ENCODE measurements around the gene GPR162. TPM values are rescaled to one million over a fixed set of nuclear protein-coding genes. Genes with fewer than 3 reads are reported as not detected.

The GPR162 gene
- total and polyA plus RNA-seq, 2 of the 4 experiments (the other 2 are of a cell fraction): 2.9 to 6.0 TPM

DNA sequence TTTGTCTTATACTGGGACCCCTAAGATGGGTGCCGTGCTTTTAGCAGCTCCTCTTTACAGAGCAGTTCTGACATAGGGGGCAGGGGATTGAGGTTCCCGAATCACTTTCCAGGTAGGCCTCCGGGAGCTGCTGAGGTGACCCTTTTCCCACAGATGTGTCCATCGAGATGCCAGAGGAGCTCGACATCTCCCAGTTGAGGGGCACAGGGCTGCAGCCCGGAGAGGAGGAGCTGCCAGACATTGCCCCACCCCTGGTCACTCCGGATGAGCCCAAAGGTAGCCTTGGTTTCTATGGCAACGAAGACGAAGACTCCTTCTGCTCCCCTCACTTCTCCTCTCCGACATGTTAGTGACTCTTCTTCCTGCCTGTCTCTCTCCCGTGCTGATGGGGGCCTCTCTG is 41.4 kb downstream of the GPR162 start:
- no peak overlapping the region for H3K18ac ChIP-seq (ENCODE audit: low read depth, low read length)
- DNase-seq (no peak), ATAC-seq (ENCODE audit: low read depth) (no peak)
- H3K14ac ChIP-seq (replicated peaks; ENCODE audit: low read depth, low read length): no peak overlapping the region
- no peak overlapping the region for H3K9ac ChIP-seq (ENCODE audit: low read depth, low read length)
- H3K56ac ChIP-seq (ENCODE audit: extremely low read depth, insufficient read depth, low read length): no peak overlapping the region
- peaks cover 5% of the 10 kb centered on the region for H4K20me1 ChIP-seq (ENCODE audit: insufficient read depth, low read length)
- no peak overlapping the region for H3K4me3 ChIP-seq (ENCODE audit: insufficient read depth, low read depth, low read length)
- H4K8ac ChIP-seq (ENCODE audit: low read depth in 2 of 2, low read length in 2 of 2): no peak overlapping the region
- H3K79me1 ChIP-seq (ENCODE audit: low read depth in 1 of 2, low read length in 2 of 2): peaks cover 0 to 17% of the 10 kb centered on the region in 2 experiments; a peak in 3 of 4 replicates
- ChIA-PET CTCF (no interaction called here), POLR2A (ENCODE audit: unreplicated experiment) (interaction anchor here (1.1 kb wide), 1 partner anchor 10 kb away, joined by 3 read pairs; no protein-coding TSS in a partner anchor)
- in situ Hi-C loops (cut with MboI; ENCODE audit: low sequenced_read_pairs): no loop called here
- H2AFZ ChIP-seq (replicated peaks; ENCODE audit: low read length, poor library complexity): no peak overlapping the region
- TF ChIP-seq MAFK (IDR thresholded peaks at IDR 0.05; ENCODE audit: low read depth, low read length): no peak
- TF ChIP-seq RAD21 (IDR thresholded peaks at IDR 0.05; ENCODE audit: low read length): no peak
- no peak for TF ChIP-seq CHD1 (IDR thresholded peaks at IDR 0.05; ENCODE audit: low read depth, low read length)
- intact Hi-C loops (cut with micrococcal nuclease): no loop called here
- no peak overlapping the region for H3K4me2 ChIP-seq (ENCODE audit: low read depth, low read length)
- 0 out of 2 replicates have a peak, but pooled peaks cover 7% of the 10 kb centered on the region for H3K9me1 ChIP-seq (ENCODE audit: insufficient read depth, low read length)
- no peak overlapping the region for H3K27ac ChIP-seq (ENCODE audit: insufficient read depth, low read length)
- peaks cover 63% of the 10 kb centered on the region for H3K36me3 ChIP-seq (ENCODE audit: control insufficient read depth, insufficient read depth, low read length)
- peaks cover 4% of the 10 kb centered on the region for H3K4me1 ChIP-seq (ENCODE audit: control insufficient read depth, insufficient read depth, low read length)
- H2AK9ac ChIP-seq (replicated peaks; ENCODE audit: low read depth, low read length, poor library complexity): no peak overlapping the region
- H3K9me3 ChIP-seq (ENCODE audit: control insufficient read depth, insufficient read depth, low read length): no peaks in the 10 kb centered on the region
- no peak overlapping the region for H3K4ac ChIP-seq (ENCODE audit: low read depth, low read length)
- no peak overlapping the region for H4K91ac ChIP-seq (ENCODE audit: insufficient read depth, low read depth, low read length)
- no peak overlapping the region for H2BK15ac ChIP-seq (ENCODE audit: low read depth, low read length)
- WGBS, 2 experiments (ENCODE audit: extremely low coverage in 2 of 2, insufficient read length in 1 of 2): 95% methylated on average over 6 of the region's 11 CpGs; no CpG with 5 or more reads in 1 of the 2 experiments
- H2BK120ac ChIP-seq (ENCODE audit: low read depth, low read length): no peak overlapping the region
- H2AK5ac ChIP-seq (ENCODE audit: low read depth, low read length): no peak overlapping the region
- H2BK5ac ChIP-seq (ENCODE audit: low read depth, low read length, poor library complexity, severe bottlenecking): no peak overlapping the region
- H4K5ac ChIP-seq (ENCODE audit: low read depth, low read length): no peak overlapping the region
- no peaks in the 10 kb centered on the region for H3K27me3 ChIP-seq (ENCODE audit: control insufficient read depth, insufficient read depth, low read length)
- no TSS peak for BruUV-seq (replicated peaks)
- H3K23ac ChIP-seq (ENCODE audit: low read depth, low read length): no peak overlapping the region
- dilution Hi-C loops (cut with HindIII; ENCODE audit: low sequenced_read_pairs, unreplicated experiment): no loop called here
- no peak overlapping the region for H2BK20ac ChIP-seq (ENCODE audit: low read depth, low read length)

Measured in IMR-90 (cell line).